HepG2 (cell line): Measurements from ENCODE around the gene TTN. TPM values are rescaled to one million over a fixed set of nuclear protein-coding genes. Genes with fewer than 3 reads are reported as not detected.

Experiments used
- CHCHD3 ChIP-seq: sonication (generic); formaldehyde crosslinking; IDR thresholded peaks from 2 replicates; pipeline ENCODE4 v1.8.0; 2022; ENCODE audit warnings: mild to moderate bottlenecking, missing genetic modification reagents, moderate library complexity
- DNMT1 ChIP-seq: sonication (generic); formaldehyde crosslinking; IDR thresholded peaks from 2 replicates; pipeline ENCODE4 v1.5.1; 2020; ENCODE audit warnings: mild to moderate bottlenecking, missing genetic modification reagents
- HIVEP1 ChIP-seq: sonication (generic); formaldehyde crosslinking; IDR thresholded peaks from 2 replicates; pipeline ENCODE4 v1.4.0; 2020; ENCODE audit warnings: mild to moderate bottlenecking, missing genetic modification reagents
- HNRNPL ChIP-seq: fragments of 200-400 bp; formaldehyde crosslinking; IDR thresholded peaks from 2 replicates; pipeline ENCODE4 v1.6.1; 2017; ENCODE audit warnings: mild to moderate bottlenecking, low read depth, low read length
- IRF2 ChIP-seq: IDR thresholded peaks from 2 replicates; pipeline ENCODE4 v1.6.1; 2018; ENCODE audit warnings: missing genetic modification reagents, missing compliant biosample characterization
- MED8 ChIP-seq: sonication (generic); formaldehyde crosslinking; IDR thresholded peaks from 2 replicates; pipeline ENCODE4 v1.8.1; 2023; ENCODE audit warnings: mild to moderate bottlenecking, missing genetic modification reagents; ENCODE audit not compliant: insufficient replicate concordance
- MIER2 ChIP-seq: IDR thresholded peaks from 2 replicates; pipeline ENCODE4 v1.6.1; 2016; ENCODE audit warnings: missing biosample characterization, missing genetic modification reagents
- NCOR1 ChIP-seq: fragments of 200-600 bp; sonication (generic); IDR thresholded peaks from 2 replicates; pipeline ENCODE4 v1.7.0; 2017; ENCODE audit warnings: antibody characterized with exemption, low read length, borderline replicate concordance
- SCMH1 ChIP-seq: sonication (generic); formaldehyde crosslinking; IDR thresholded peaks from 2 replicates; pipeline ENCODE4 v1.9.0; 2021; ENCODE audit warnings: missing genetic modification reagents, mild to moderate bottlenecking, borderline replicate concordance
- SETDB1 ChIP-seq: sonication (generic); formaldehyde crosslinking; IDR thresholded peaks from 2 replicates; pipeline ENCODE4 v1.5.1; 2020; ENCODE audit warnings: missing genetic modification reagents, mild to moderate bottlenecking, borderline replicate concordance
- SNRNP70 ChIP-seq: fragments of 200-400 bp; formaldehyde crosslinking; IDR thresholded peaks from 2 replicates; pipeline ENCODE4 v1.6.1; 2017; ENCODE audit warnings: mild to moderate bottlenecking, low read depth, low read length, moderate library complexity
- YY1 ChIP-seq: IDR thresholded peaks from 2 replicates; pipeline ENCODE4 v1.6.1; 2011; ENCODE audit warnings: low read length, low read depth, moderate library complexity, mild to moderate bottlenecking; ENCODE audit not compliant: insufficient read depth, insufficient replicate concordance
- ZFY ChIP-seq: sonication (generic); formaldehyde crosslinking; IDR thresholded peaks from 2 replicates; pipeline ENCODE4 v1.4.0; 2020; ENCODE audit warnings: missing genetic modification reagents
- ZNF605 ChIP-seq: sonication (generic); formaldehyde crosslinking; IDR thresholded peaks from 2 replicates; pipeline ENCODE4 v1.8.0; 2022; ENCODE audit warnings: mild to moderate bottlenecking, missing genetic modification reagents
- ZNF761 ChIP-seq: sonication (generic); formaldehyde crosslinking; conservative IDR thresholded peaks from 2 replicates; pipeline ENCODE4 v1.4.0; 2020; ENCODE audit warnings: mild to moderate bottlenecking, missing genetic modification reagents
- ZNF773 ChIP-seq: sonication (generic); formaldehyde crosslinking; IDR thresholded peaks from 2 replicates; pipeline ENCODE4 v1.4.0; 2020; ENCODE audit warnings: missing genetic modification reagents, borderline replicate concordance
- ZNF792 ChIP-seq: IDR thresholded peaks from 2 replicates; pipeline ENCODE4 v1.6.1; 2016
- ZNF850 ChIP-seq: sonication (generic); formaldehyde crosslinking; conservative IDR thresholded peaks from 2 replicates; pipeline ENCODE4 v1.9.0; 2021; ENCODE audit warnings: mild to moderate bottlenecking, missing genetic modification reagents
- polyA plus RNA-seq, 8 experiments: library from polyadenylated mRNA; depleted of rRNA in 3 of 8; stranded (reverse) in 7 of 8; unstranded in 1 of 8; fragments of >200 nt; fragmentation: Illumina TruSeq in 4 of 8; extraction: Trizol in 4 of 8; gene quantifications; 2 replicates each; pipeline versions ENCODE4 v1.2.1 to v1.2.3, GENCODE V29; 2011 to 2016; ENCODE audit warnings: low read depth in 4 of 8, missing spikeins in 1 of 8, mixed read lengths in 1 of 8; ENCODE audit not compliant: insufficient read depth in 1 of 8
- total RNA-seq, 5 experiments: library from RNA; depleted of rRNA; stranded (reverse); fragments of >200 nt; fragmentation: Illumina TruSeq; extraction: Trizol; gene quantifications; 2 replicates each; pipeline ENCODE4 v1.2.3, GENCODE V29; 2016; ENCODE audit warnings: low read depth in 1 of 5
- TF ChIP-seq, protein P1 (sequence below), 2 experiments: sonication (generic) in 1 of 2; formaldehyde crosslinking in 1 of 2; IDR thresholded peaks; 2 replicates each; pipeline versions ENCODE4 v1.4.0 to v1.6.1; 2016 to 2020; ENCODE audit warnings: borderline replicate concordance in 1 of 2, low read depth in 1 of 2, mild to moderate bottlenecking in 1 of 2, missing genetic modification reagents in 1 of 2
- TF ChIP-seq, protein P2 (sequence below): IDR thresholded peaks from 2 replicates; pipeline ENCODE4 v1.6.1; 2016
- TF ChIP-seq, protein P3 (sequence below): sonication (generic); formaldehyde crosslinking; IDR thresholded peaks from 2 replicates; pipeline ENCODE4 v1.5.0; 2020; ENCODE audit warnings: missing genetic modification reagents
- TF ChIP-seq, protein P4 (sequence below): conservative IDR thresholded peaks from 2 replicates; pipeline ENCODE4 v1.6.1; 2018; ENCODE audit warnings: missing genetic modification reagents

Gene TTN
- total and polyA plus RNA-seq, 2 of the 13 experiments (the other 11 are each of a cell fraction or from before 2014, with no cell fraction given) = under 0.01 TPM

DNA sequence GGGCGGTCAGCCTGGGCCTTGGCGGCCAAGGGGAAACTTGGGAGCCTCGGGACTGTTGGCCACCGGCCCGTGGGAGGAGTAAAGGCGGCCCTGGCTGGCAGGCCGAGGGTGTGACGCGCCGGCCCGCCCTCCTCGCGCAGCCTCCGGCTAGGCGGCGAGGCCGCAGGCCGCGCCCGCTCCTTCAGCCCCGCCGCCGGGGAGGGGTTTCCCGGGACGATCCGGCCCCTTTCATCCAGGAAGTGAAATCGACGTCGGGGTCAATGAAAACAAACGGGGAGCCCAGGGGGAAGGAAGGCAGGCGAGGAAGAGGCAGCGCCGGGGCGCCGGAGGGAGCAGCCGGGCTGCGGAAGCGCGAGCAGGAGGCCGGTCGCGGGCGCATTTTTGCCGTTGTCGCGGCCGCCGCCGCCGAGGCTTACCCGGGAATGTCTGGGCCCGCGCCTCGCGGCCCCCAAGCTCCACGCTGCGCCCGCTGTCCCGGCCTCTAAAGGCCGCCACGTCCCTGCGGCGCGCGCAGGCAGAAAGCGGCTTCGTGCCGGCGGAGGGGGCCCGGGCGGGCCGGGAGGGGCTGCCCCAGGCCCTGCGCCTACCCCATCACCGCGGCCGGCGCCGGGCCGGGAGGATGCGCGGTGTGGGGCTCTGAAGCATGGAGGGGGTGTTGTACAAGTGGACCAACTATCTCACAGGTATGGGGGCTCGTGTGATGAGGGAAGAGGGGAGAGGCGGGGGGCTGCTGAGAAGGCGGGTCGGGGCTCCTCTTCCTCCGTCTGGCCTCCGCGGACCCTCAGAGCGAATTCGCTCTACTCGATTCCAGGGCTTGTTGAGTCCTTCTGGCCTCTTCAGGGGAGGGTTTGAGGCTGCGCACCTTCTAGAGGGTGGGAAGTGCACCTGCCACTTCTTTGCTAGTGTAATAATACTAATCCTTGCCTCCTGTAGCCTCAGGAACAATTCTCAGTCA lies 326.7 kb downstream of the TTN start, which contains the start of gene PLEKHA3 (continued):
- TF ChIP-seq, protein P1, sequence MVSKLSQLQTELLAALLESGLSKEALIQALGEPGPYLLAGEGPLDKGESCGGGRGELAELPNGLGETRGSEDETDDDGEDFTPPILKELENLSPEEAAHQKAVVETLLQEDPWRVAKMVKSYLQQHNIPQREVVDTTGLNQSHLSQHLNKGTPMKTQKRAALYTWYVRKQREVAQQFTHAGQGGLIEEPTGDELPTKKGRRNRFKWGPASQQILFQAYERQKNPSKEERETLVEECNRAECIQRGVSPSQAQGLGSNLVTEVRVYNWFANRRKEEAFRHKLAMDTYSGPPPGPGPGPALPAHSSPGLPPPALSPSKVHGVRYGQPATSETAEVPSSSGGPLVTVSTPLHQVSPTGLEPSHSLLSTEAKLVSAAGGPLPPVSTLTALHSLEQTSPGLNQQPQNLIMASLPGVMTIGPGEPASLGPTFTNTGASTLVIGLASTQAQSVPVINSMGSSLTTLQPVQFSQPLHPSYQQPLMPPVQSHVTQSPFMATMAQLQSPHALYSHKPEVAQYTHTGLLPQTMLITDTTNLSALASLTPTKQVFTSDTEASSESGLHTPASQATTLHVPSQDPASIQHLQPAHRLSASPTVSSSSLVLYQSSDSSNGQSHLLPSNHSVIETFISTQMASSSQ (IDR thresholded peaks at IDR 0.05; ENCODE audit: low read depth) = no peak
- TF ChIP-seq, protein P1 (CRISPR knock-in tag; IDR thresholded peaks at IDR 0.05; ENCODE audit: borderline replicate concordance) = peak; percentile 39; the same call in 1 of the 2 replicates
- peak; percentile 60; the same call in 1 of the 2 replicates for TF ChIP-seq DNMT1
- TF ChIP-seq SCMH1 (CRISPR knock-in tag) = no peak
- no peak for TF ChIP-seq MIER2 (CRISPR knock-in tag)
- TF ChIP-seq SETDB1 = no peak
- peak; percentile 23; the same call in 1 of the 2 replicates for TF ChIP-seq NCOR1
- TF ChIP-seq ZNF605 = no peak
- TF ChIP-seq ZNF792 (CRISPR knock-in tag) = no peak; the same call in 1 of the 2 replicates
- peak; percentile 42; the same call in 1 of the 2 replicates for TF ChIP-seq ZNF761 (CRISPR knock-in tag)
- TF ChIP-seq, protein P2, sequence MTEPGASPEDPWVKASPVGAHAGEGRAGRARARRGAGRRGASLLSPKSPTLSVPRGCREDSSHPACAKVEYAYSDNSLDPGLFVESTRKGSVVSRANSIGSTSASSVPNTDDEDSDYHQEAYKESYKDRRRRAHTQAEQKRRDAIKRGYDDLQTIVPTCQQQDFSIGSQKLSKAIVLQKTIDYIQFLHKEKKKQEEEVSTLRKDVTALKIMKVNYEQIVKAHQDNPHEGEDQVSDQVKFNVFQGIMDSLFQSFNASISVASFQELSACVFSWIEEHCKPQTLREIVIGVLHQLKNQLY (CRISPR knock-in tag) = no peak
- TF ChIP-seq ZFY (CRISPR knock-in tag) = peak; percentile 92
- peak; percentile 44 for TF ChIP-seq YY1
- no peak for TF ChIP-seq SNRNP70
- TF ChIP-seq MED8 = peak; percentile 54
- TF ChIP-seq HNRNPL = no peak
- TF ChIP-seq, protein P3, sequence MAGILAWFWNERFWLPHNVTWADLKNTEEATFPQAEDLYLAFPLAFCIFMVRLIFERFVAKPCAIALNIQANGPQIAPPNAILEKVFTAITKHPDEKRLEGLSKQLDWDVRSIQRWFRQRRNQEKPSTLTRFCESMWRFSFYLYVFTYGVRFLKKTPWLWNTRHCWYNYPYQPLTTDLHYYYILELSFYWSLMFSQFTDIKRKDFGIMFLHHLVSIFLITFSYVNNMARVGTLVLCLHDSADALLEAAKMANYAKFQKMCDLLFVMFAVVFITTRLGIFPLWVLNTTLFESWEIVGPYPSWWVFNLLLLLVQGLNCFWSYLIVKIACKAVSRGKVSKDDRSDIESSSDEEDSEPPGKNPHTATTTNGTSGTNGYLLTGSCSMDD (CRISPR knock-in tag) = no peak
- TF ChIP-seq IRF2 = peak; percentile 40; the same call in 1 of the 2 replicates
- TF ChIP-seq CHCHD3 (CRISPR knock-in tag) = no peak
- TF ChIP-seq HIVEP1 (CRISPR knock-in tag) = peak; percentile 42; the same call in 1 of the 2 replicates
- no peak for TF ChIP-seq ZNF773 (CRISPR knock-in tag)
- TF ChIP-seq, protein P4, sequence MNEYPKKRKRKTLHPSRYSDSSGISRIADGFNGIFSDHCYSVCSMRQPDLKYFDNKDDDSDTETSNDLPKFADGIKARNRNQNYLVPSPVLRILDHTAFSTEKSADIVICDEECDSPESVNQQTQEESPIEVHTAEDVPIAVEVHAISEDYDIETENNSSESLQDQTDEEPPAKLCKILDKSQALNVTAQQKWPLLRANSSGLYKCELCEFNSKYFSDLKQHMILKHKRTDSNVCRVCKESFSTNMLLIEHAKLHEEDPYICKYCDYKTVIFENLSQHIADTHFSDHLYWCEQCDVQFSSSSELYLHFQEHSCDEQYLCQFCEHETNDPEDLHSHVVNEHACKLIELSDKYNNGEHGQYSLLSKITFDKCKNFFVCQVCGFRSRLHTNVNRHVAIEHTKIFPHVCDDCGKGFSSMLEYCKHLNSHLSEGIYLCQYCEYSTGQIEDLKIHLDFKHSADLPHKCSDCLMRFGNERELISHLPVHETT (CRISPR knock-in tag) = peak; percentile 28; the same call in 1 of the 2 replicates
- TF ChIP-seq ZNF850 (CRISPR knock-in tag) = 0 out of 2 replicates have a peak, but pooled peaks have one; percentile 71
